HepG2 (cell line): ENCODE results near the gene DZANK1. TPM values are rescaled to one million over a fixed set of nuclear protein-coding genes. Genes with fewer than 3 reads are reported as not detected.
A peak's percentile ranks its signal among the peaks of the same experiment; 100 is the strongest.
"Not testable (repeated sequence)": the region's sequence is repeated elsewhere in the genome, so short reads cannot be mapped to it uniquely, and the experiment has no call there.

Experiments
- ATAC-seq: fragments of 200-7000 bp; cut with Tn5 transposase; 3 replicates; pipeline ENCODE4 v1.9.1; 2020; ENCODE audit warnings: mild to moderate bottlenecking, moderate library complexity
- BruUV-seq: library from RNA; stranded (reverse); fragments of 400-500 nt; replicated peaks from 2 replicates; lab custom pipeline; 2021; lab: Mats Ljungman, UMichigan
- CTCF ChIA-PET: fragments of 300-600 bp; formaldehyde crosslinking; extraction: SDS; loops from one replicate; lab custom pipeline; 2021; ENCODE audit warnings: low total read pairs, inconsistent platforms, low intra/inter-chr PET ratio; lab: Yijun Ruan, JAX
- POLR2A ChIA-PET: fragments of 350-600 bp; sonication (Branson Sonifier 250); formaldehyde crosslinking; loops from one replicate; lab custom pipeline; 2020; ENCODE audit warnings: antibody characterized with exemption, inconsistent platforms; lab: Yijun Ruan, JAX
- DNase-seq: peaks from one replicate; pipeline ENCODE4 v3.0.0-alpha.2; 2015; ENCODE audit warnings: low spot score
- FAIRE-seq: peaks from 3 replicates; lab custom pipeline; 2011; peaks lifted over from hg19 to GRCh38; lab: Jason Lieb, UNC
- H2AFZ ChIP-seq: one replicate; pipeline ENCODE4 v1.6.1; 2011; ENCODE audit warnings: low read length, inconsistent platforms
- H3K27ac ChIP-seq: fragments of 300-600 bp; 3 replicates; pipeline ENCODE4 v1.8.0; 2011; ENCODE audit warnings: mixed run types, mild to moderate bottlenecking, mixed read lengths, low read length, inconsistent platforms; ENCODE audit not compliant: insufficient read depth; ENCODE audit errors: extremely low read length
- H3K27me3 ChIP-seq, 2 experiments: fragments of 200-600 bp in 1 of 2; 2 replicates in 1 of 2; 3 replicates in 1 of 2; pipeline versions ENCODE4 v1.6.0 to v1.8.0; 2011; ENCODE audit warnings: low read length in 2 of 2, mild to moderate bottlenecking in 2 of 2, moderate library complexity in 2 of 2, inconsistent platforms in 1 of 2; ENCODE audit not compliant: insufficient read depth in 2 of 2, control insufficient read depth in 1 of 2
- H3K36me3 ChIP-seq, 2 experiments: fragments of 200-600 bp in 1 of 2; replicated peaks in 1 of 2; 2 replicates in 1 of 2; 3 replicates in 1 of 2; pipeline versions ENCODE4 v1.5.1 to v1.8.0; 2011; ENCODE audit warnings: low read length in 2 of 2, inconsistent platforms in 1 of 2; ENCODE audit not compliant: insufficient read depth in 2 of 2, control insufficient read depth in 1 of 2
- H3K4me1 ChIP-seq: 2 replicates; pipeline ENCODE4 v1.5.1; 2012; ENCODE audit warnings: low read length, inconsistent platforms; ENCODE audit not compliant: insufficient read depth
- H3K4me2 ChIP-seq: 2 replicates; pipeline ENCODE4 v1.6.0; 2011; ENCODE audit warnings: low read depth, low read length, inconsistent platforms
- H3K4me3 ChIP-seq, 3 experiments: fragments of 200-600 bp in 1 of 3; sonication (generic), shearing (Covaris generic) in 1 of 3; replicated peaks in 1 of 3; 2 replicates each; pipeline ENCODE4 v1.5.1; 2011 to 2016; ENCODE audit warnings: low read length in 3 of 3, inconsistent platforms in 2 of 3, low read depth in 2 of 3, mild to moderate bottlenecking in 2 of 3, control low read depth in 1 of 3, mixed read lengths in 1 of 3; ENCODE audit not compliant: insufficient read depth in 1 of 3
- H3K79me2 ChIP-seq: one replicate; pipeline ENCODE4 v1.6.1; 2011; ENCODE audit warnings: low read length, inconsistent platforms; ENCODE audit not compliant: insufficient read depth
- H3K9ac ChIP-seq: 2 replicates; pipeline ENCODE4 v1.6.0; 2011; ENCODE audit warnings: mild to moderate bottlenecking, low read depth, low read length, inconsistent platforms; ENCODE audit not compliant: insufficient read depth
- H3K9me3 ChIP-seq: 2 replicates; pipeline ENCODE4 v1.5.1; 2012; ENCODE audit warnings: mild to moderate bottlenecking, low read length
- H4K20me1 ChIP-seq: 2 replicates; pipeline ENCODE4 v1.6.0; 2011; ENCODE audit warnings: inconsistent platforms, mild to moderate bottlenecking, low read length, moderate library complexity; ENCODE audit not compliant: insufficient read depth
- CEBPG ChIP-seq: IDR thresholded peaks from 2 replicates; pipeline ENCODE4 v1.6.1; 2016
- CHD4 ChIP-seq: fragments of 200-600 bp; sonication (generic); IDR thresholded peaks from 2 replicates; pipeline ENCODE4 v1.7.0; 2017; ENCODE audit warnings: mild to moderate bottlenecking, low read length, borderline replicate concordance
- DPF2 ChIP-seq: sonication (generic); formaldehyde crosslinking; IDR thresholded peaks from 2 replicates; pipeline ENCODE4 v1.4.0; 2020; ENCODE audit warnings: mild to moderate bottlenecking, low read depth, missing genetic modification reagents, borderline replicate concordance
- FOXP1 ChIP-seq, 2 experiments: fragments of 450-650 bp in 1 of 2; IDR thresholded peaks; 2 replicates each; pipeline ENCODE4 v1.6.1; 2017 to 2018; ENCODE audit warnings: antibody characterized with exemption in 1 of 2
- HNRNPL ChIP-seq: fragments of 200-400 bp; formaldehyde crosslinking; IDR thresholded peaks from 2 replicates; pipeline ENCODE4 v1.6.1; 2017; ENCODE audit warnings: mild to moderate bottlenecking, low read depth, low read length
- KAT8 ChIP-seq: IDR thresholded peaks from 2 replicates; pipeline ENCODE4 v1.6.1; 2016; ENCODE audit warnings: missing genetic modification reagents, missing compliant biosample characterization
- KLF16 ChIP-seq, 2 experiments: sonication (generic) in 1 of 2; formaldehyde crosslinking in 1 of 2; IDR thresholded peaks; 2 replicates each; pipeline versions ENCODE4 v1.6.1 to v1.8.0; 2016 to 2023; ENCODE audit warnings: missing genetic modification reagents in 2 of 2, missing compliant biosample characterization in 1 of 2
- NFKB2 ChIP-seq: sonication (generic); formaldehyde crosslinking; IDR thresholded peaks from 2 replicates; pipeline ENCODE4 v1.4.0; 2020; ENCODE audit warnings: missing genetic modification reagents, borderline replicate concordance
- RXRA ChIP-seq: sonication (generic); formaldehyde crosslinking; IDR thresholded peaks from 2 replicates; pipeline ENCODE4 v1.5.1; 2020; ENCODE audit warnings: missing genetic modification reagents
- TCF7 ChIP-seq: sonication (generic); IDR thresholded peaks from 2 replicates; pipeline ENCODE4 v1.6.1; 2016; ENCODE audit warnings: antibody characterized with exemption, low read depth
- TP53 ChIP-seq: sonication (generic); formaldehyde crosslinking; conservative IDR thresholded peaks from 2 replicates; pipeline ENCODE4 v1.4.0; 2020; ENCODE audit warnings: missing genetic modification reagents
- WIZ ChIP-seq: sonication (generic); formaldehyde crosslinking; IDR thresholded peaks from 2 replicates; pipeline ENCODE4 v1.5.1; 2020; ENCODE audit warnings: mild to moderate bottlenecking, missing genetic modification reagents
- YEATS2 ChIP-seq: sonication (generic); formaldehyde crosslinking; IDR thresholded peaks from 2 replicates; pipeline ENCODE4 v1.4.0; 2020; ENCODE audit warnings: missing genetic modification reagents, borderline replicate concordance
- ZNF160 ChIP-seq: sonication (generic); formaldehyde crosslinking; IDR thresholded peaks from 2 replicates; pipeline ENCODE4 v1.8.0; 2022; ENCODE audit warnings: mild to moderate bottlenecking, inconsistent platforms, missing genetic modification reagents
- ZNF331 ChIP-seq: sonication (generic); formaldehyde crosslinking; IDR thresholded peaks from 2 replicates; pipeline ENCODE4 v1.4.0; 2020; ENCODE audit warnings: missing genetic modification reagents
- ZNF337 ChIP-seq: sonication (generic); formaldehyde crosslinking; IDR thresholded peaks from 2 replicates; pipeline ENCODE4 v1.5.1; 2020; ENCODE audit warnings: missing genetic modification reagents, low read depth, mild to moderate bottlenecking, borderline replicate concordance
- WGBS: methylation state at CpG from one replicate; pipeline ENCODE4 v1.1.6; 2017; ENCODE audit warnings: low lambda C conversion rate; 5-methylcytosine and 5-hydroxymethylcytosine counted together
- in situ Hi-C: cut with HindIII; loops from 2 replicates; pipeline ENCODE4 v1.10.0; 2017; ENCODE audit warnings: low pct_unique_long_range_greater_than_20kb; ENCODE audit not compliant: extremely low pct_ligation_motif_present
- intact Hi-C: fragments of 100-400 bp; cut with micrococcal nuclease; formaldehyde crosslinking; loops from one replicate; pipeline ENCODE4 v1.10.0; 2022; ENCODE audit not compliant: unreplicated experiment
- polyA plus RNA-seq, 8 experiments: library from polyadenylated mRNA; depleted of rRNA in 3 of 8; stranded (reverse) in 7 of 8; unstranded in 1 of 8; fragments of >200 nt; fragmentation: Illumina TruSeq in 4 of 8; extraction: Trizol in 4 of 8; gene quantifications; 2 replicates each; pipeline versions ENCODE4 v1.2.1 to v1.2.3, GENCODE V29; 2011 to 2016; ENCODE audit warnings: low read depth in 4 of 8, missing spikeins in 1 of 8, mixed read lengths in 1 of 8; ENCODE audit not compliant: insufficient read depth in 1 of 8
- total RNA-seq, 5 experiments: library from RNA; depleted of rRNA; stranded (reverse); fragments of >200 nt; fragmentation: Illumina TruSeq; extraction: Trizol; gene quantifications; 2 replicates each; pipeline ENCODE4 v1.2.3, GENCODE V29; 2016; ENCODE audit warnings: low read depth in 1 of 5

Gene DZANK1
- total and polyA plus RNA-seq, 2 of the 13 experiments (the other 11 are each of a cell fraction or from before 2014, with no cell fraction given) = 1.6 to 3.2 TPM

- ChIA-PET POLR2A (no interaction called here), CTCF (no interaction called here)
- Histone ChIP-seq H3K4me2 (no peak overlapping the region), H3K4me3 (no peak overlapping the region), H3K79me2 (no peaks in the 10 kb centered on the region), H4K20me1 (no peaks in the 10 kb centered on the region), H3K36me3 (no peaks in the 10 kb centered on the region), H2AFZ (no peak overlapping the region), H3K27me3 (no peaks in the 10 kb centered on the region), H3K9me3 (peaks cover 11% of the 10 kb centered on the region), H3K9ac (no peak overlapping the region), H3K27ac (no peak overlapping the region), H3K4me1 (no peaks in the 10 kb centered on the region)
- in situ Hi-C loops (no loop called here), intact Hi-C loops (no loop called here)
- no peak for FAIRE-seq
- ATAC-seq = no peak
- no TSS peak for BruUV-seq
- WGBS = 79% methylated on average over 3 of the region's 3 CpGs
- DNase-seq = no peak
- no peak for TF ChIP-seq ZNF337 (CRISPR knock-in tag)
- no peak for TF ChIP-seq NFKB2 (CRISPR knock-in tag)
- no peak for TF ChIP-seq ZNF160 (CRISPR knock-in tag)
- no peak for TF ChIP-seq RXRA (CRISPR knock-in tag)
- no peak for TF ChIP-seq DPF2
- TF ChIP-seq ZNF331 (CRISPR knock-in tag) = peak; percentile 100
- TF ChIP-seq CEBPG (CRISPR knock-in tag) = no peak
- TF ChIP-seq, all 625 proteins: peak for 1
These were observed 65.5 kb downstream of the DZANK1 start for GRCh38 chr20:18401305-18401704.

GRCh38 chr20:18400460-18400859 lies 66.4 kb downstream of the DZANK1 start:
- Histone ChIP-seq H3K4me1 (no peaks in the 10 kb centered on the region), H3K27me3 (no peaks in the 10 kb centered on the region), H3K9ac (no peak overlapping the region), H3K27ac (no peak overlapping the region), H3K79me2 (no peaks in the 10 kb centered on the region), H3K9me3 (peaks cover 11% of the 10 kb centered on the region), H3K4me2 (no peak overlapping the region), H3K4me3 (no peak overlapping the region), H2AFZ (no peak overlapping the region), H4K20me1 (no peaks in the 10 kb centered on the region)
- in situ Hi-C loops = no loop called here
- CTCF ChIA-PET = no interaction called here
- DNase-seq = no peak
- no peak for FAIRE-seq
- no TSS peak for BruUV-seq
- 79% methylated on average over 2 of the region's 2 CpGs for WGBS
- intact Hi-C loops = no loop called here
- POLR2A ChIA-PET = no interaction called here
- no peak for ATAC-seq
- TF ChIP-seq TCF7 (no peak), CHD4 (no peak), WIZ (CRISPR knock-in tag) (no peak), TP53 (CRISPR knock-in tag) (no peak), FOXP1 (IDR thresholded peaks at IDR 0.05) (no peak), FOXP1 (CRISPR knock-in tag; IDR thresholded peaks at IDR 0.05) (no peak), KLF16 (CRISPR knock-in tag; IDR thresholded peaks at IDR 0.05) (no peak), KAT8 (CRISPR knock-in tag) (no peak), HNRNPL (no peak), YEATS2 (CRISPR knock-in tag) (no peak)
- TF ChIP-seq, all 625 proteins: peak for 0
- no peaks in the 10 kb centered on the region for H3K36me3 ChIP-seq

- ATAC-seq, intact Hi-C loops, H3K27ac ChIP-seq: not testable (repeated sequence)
These were observed 68.1 kb downstream of the DZANK1 start for GRCh38 chr20:18398713-18399112.

More at GRCh38 chr20:18398713-18399112, 68.1 kb downstream of the DZANK1 start:
- H3K4me1 ChIP-seq, DNase-seq, H3K36me3 ChIP-seq, H3K79me2 ChIP-seq, CTCF ChIA-PET, H3K4me3 ChIP-seq, H3K9ac ChIP-seq, H2AFZ ChIP-seq, H3K4me2 ChIP-seq, POLR2A ChIA-PET, in situ Hi-C loops, H4K20me1 ChIP-seq, BruUV-seq, H3K27me3 ChIP-seq, FAIRE-seq: not testable (repeated sequence)
- 91% methylated on average over 8 of the region's 8 CpGs for WGBS
- H3K9me3 ChIP-seq = peaks cover 11% of the 10 kb centered on the region
